ENCODE data around the gene ST3GAL5. TPM values are rescaled to one million over a fixed set of nuclear protein-coding genes. Genes with fewer than 3 reads are reported as not detected.

Gene ST3GAL5
- total and polyA plus RNA-seq, 2 experiments from 2014 or later: 3.2 to 7.9 TPM

- H3K27me3 ChIP-seq (ENCODE audit: insufficient read depth): no peaks in the 10 kb centered on the region
- no peak overlapping the region for H3K4me2 ChIP-seq
- Mint-ChIP-seq H3K4me1 (peaks cover 7% of the 10 kb centered on the region), H3K4me3 (no peak overlapping the region), H3K27ac (no peak overlapping the region), H3K27me3 (ENCODE audit: insufficient read depth, low read depth, poor library complexity) (peaks cover 4% of the 10 kb centered on the region), H3K36me3 (ENCODE audit: low read depth) (no peaks in the 10 kb centered on the region), H3K9me3 (no peaks in the 10 kb centered on the region)
- H3K4me1 ChIP-seq (ENCODE audit: insufficient read depth): peaks cover 3% of the 10 kb centered on the region; the same call in 1 of the 2 replicates
- H3K4me3 ChIP-seq: no peak overlapping the region
- no peaks in the 10 kb centered on the region for H3F3A ChIP-seq (replicated peaks; ENCODE audit: low read depth)
- no peaks in the 10 kb centered on the region for H4K20me1 ChIP-seq (replicated peaks; ENCODE audit: insufficient read depth)
- no peaks in the 10 kb centered on the region for H3K9me2 ChIP-seq (ENCODE audit: insufficient read depth)
- H2AFZ ChIP-seq: no peak overlapping the region
- no peak overlapping the region for H3K27ac ChIP-seq (ENCODE audit: low read depth)
- TF ChIP-seq ZNF462 (CRISPR knock-in tag; IDR thresholded peaks at IDR 0.05) (no peak), CTCF (conservative IDR thresholded peaks at IDR 0.05; ENCODE audit: low read depth in 2 of 2) (no peak), ZNF331 (CRISPR knock-in tag; IDR thresholded peaks at IDR 0.05; ENCODE audit: low read depth) (no peak), EZH2phosphoT487 (IDR thresholded peaks at IDR 0.05; ENCODE audit: unreplicated experiment) (no peak), JUNB (IDR thresholded peaks at IDR 0.05; ENCODE audit: unreplicated experiment) (no peak), EZH2 (IDR thresholded peaks at IDR 0.05; ENCODE audit: low read depth, unreplicated experiment) (no peak), ETS1 (IDR thresholded peaks at IDR 0.05) (no peak), NANOG (IDR thresholded peaks at IDR 0.05; ENCODE audit: borderline replicate concordance) (no peak), ZNF114 (CRISPR knock-in tag; IDR thresholded peaks at IDR 0.05) (no peak), CREB1 (CRISPR knock-in tag; IDR thresholded peaks at IDR 0.05; ENCODE audit: low read depth) (no peak), REST (IDR thresholded peaks at IDR 0.05; ENCODE audit: unreplicated experiment) (no peak), POLR2AphosphoS5 (IDR thresholded peaks at IDR 0.05; ENCODE audit: low read depth) (no peak), STAT1 (IDR thresholded peaks at IDR 0.05; ENCODE audit: unreplicated experiment) (no peak)
- DNase-seq (ENCODE audit: low spot score) (no peak), ATAC-seq (no peak)
- no peaks in the 10 kb centered on the region for H3K36me3 ChIP-seq (ENCODE audit: insufficient read depth)
- H3K79me2 ChIP-seq (replicated peaks; ENCODE audit: insufficient read depth): no peaks in the 10 kb centered on the region
These were observed 76.6 kb downstream of the ST3GAL5 start for GRCh38 chr2:85812094-85812735.

Data from GM23338 (cell line).